ENCODE data around the gene SLC2A9.

GRCh38 chr4:10035130-10035529 lies 13.8 kb upstream of the SLC2A9 start:
- TF ChIP-seq CTCF (IDR thresholded peaks at IDR 0.05) (no peak), POLR2A (IDR thresholded peaks at IDR 0.05) (no peak)
